Stimulated activated CD4-positive, alpha-beta T cell treated with anti-CD3 and anti-CD28 coated beads, Interleukin-1b, Interleukin-23, amount 100 ng/mL, for 48 hours (primary cell): ENCODE data around the gene CCR8.
"Not testable (repeated sequence)": the region's sequence is repeated elsewhere in the genome, so short reads cannot be mapped to it uniquely, and the experiment has no call there.

Source experiments
- DNase-seq: peaks from one replicate; pipeline ENCODE4 v3.0.0-alpha.2; 2020

CCR8 gene

DNA sequence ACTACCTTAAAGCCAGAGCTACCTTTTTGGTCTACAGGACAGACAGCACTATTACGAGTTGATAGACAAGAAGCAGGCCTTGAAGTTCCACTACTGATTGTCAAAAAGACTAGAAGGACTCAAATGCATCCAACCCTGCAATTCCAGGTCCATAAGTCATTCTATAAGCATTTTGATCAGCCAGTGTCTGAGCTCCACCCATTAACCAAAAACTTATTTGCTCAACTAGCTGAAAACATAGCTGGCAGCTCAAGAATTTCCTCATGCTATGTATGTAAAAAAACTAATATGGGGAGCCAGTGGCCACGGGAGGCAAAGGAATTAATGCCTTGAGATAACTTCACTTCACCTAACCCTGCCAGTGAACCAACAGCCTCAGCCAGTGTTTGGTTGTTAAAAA, 21.6 kb downstream of the CCR8 start:
- not testable (repeated sequence) for DNase-seq

DNA sequence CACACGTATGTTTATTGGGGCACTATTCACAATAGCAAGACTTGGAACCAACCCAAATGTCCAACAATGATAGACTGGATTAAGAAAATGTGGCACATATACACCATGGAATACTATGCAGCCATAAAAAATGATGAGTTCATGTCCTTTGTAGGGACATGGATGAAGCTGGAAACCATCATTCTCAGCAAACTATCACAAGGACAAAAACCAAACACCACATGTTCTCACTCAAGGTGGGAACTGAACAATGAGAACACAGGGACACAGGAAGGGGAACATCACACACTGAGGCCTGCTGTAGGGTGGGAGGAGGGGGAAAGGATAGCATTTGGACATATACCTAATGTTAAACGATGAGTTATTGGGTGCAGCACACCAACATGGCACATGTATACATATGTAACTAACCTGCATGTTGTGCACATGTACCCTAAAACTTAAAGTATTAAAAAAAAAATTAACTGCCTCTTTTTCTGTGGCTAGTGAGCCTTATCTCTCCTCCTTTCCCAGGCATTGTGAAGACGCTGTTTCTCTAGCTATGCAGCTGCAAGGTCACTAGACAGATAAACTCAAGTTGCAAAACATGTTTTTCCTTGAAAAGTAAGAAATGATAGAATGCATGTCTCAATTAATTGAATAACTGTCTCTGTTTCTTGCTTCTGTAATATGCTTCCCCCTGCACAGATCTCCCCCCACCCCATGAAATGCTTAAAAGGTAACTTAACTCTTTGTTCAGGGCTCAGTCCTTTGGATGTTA, 23.8 kb downstream of the CCR8 start:
- DNase-seq = not testable (repeated sequence)

- DNase-seq = no peak
Measured at GRCh38 chr3:39358333-39358732, 28.8 kb downstream of the CCR8 start.

DNA sequence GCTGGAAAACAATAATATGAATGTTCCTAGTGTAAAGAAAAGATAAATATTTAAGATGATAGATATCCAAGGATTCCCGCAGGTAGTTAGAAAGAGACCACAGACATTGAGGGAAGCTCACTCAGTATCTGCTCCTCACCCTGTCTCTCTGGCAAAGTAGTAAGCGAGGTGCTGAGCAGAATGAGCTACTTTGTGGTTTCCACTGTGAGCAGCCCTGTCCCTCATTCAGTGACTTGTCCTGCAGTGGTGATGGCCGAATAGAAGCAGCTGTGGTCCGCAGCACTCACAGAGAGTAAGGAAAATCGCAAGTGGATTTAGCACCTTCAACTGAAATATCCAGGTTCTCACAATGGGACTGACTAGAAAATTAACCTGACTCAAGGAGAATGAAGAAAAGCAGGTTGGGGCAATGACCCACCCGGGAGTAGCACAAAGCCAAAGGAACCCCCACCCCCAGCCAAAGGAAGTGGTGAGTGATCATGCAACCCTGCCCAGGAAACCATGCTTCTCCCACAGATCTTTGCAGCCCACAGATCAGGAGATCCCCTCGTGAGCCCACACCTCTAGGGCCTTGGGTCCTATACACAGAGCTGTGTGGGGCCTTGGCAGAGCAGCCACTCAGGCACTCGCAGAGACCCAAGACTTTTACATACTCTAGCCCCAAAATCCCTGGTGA, 31.9 kb downstream of the CCR8 start:
- DNase-seq = peak; percentile 32

- no peak for DNase-seq
Measured at GRCh38 chr3:39362192-39362591, 32.7 kb downstream of the CCR8 start.

- no peak for DNase-seq
Measured at GRCh38 chr3:39362812-39363211, 33.3 kb downstream of the CCR8 start.

- not testable (repeated sequence) for DNase-seq
Measured at GRCh38 chr3:39370450-39370849, 40.9 kb downstream of the CCR8 start.

GRCh38 chr3:39372833-39373232, 43.3 kb downstream of the CCR8 start:
- DNase-seq = no peak

DNA sequence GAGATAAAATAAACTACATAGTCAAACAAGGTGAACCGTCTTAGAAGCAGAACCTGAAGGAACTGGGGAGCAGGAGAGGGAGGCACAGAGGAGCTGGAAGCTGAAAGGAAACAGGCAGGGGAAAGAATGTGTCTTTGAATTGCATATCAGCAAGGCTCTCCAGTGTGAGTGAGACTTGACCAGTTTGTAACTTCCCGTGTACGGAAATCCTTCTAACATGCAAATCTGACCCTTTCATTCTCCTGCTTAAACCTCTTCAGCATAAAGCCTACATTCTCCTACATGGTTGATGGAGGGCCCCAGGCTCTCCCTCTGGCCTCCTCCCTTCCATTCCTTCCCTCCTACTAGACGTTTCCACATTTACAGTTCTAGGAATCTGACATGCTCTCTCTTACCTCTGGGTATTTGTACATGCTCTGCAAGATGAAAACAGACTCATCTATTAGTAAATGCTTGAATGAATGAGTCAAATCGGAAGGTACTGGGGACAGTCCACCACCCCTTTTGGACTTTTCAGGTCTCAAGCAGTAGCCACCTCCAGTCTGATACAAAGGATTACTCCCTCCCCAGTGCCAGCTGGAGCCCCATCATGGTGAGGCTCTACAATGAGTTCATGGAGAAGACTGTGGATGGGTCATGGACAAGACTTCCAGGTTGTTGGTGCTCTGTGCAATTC, 47.6 kb downstream of the CCR8 start:
- no peak for DNase-seq

- DNase-seq = peak; percentile 53
Measured at GRCh38 chr3:39378088-39378487, 48.6 kb downstream of the CCR8 start.

GRCh38 chr3:39378957-39379777, 49.7 kb downstream of the CCR8 start:
- no peak for DNase-seq

GRCh38 chr3:39379778-39380155, 50.3 kb downstream of the CCR8 start:
- DNase-seq = no peak

GRCh38 chr3:39381432-39381831, 51.9 kb downstream of the CCR8 start:
- DNase-seq = no peak
